ENCODE results near the gene NAPSA.

The NAPSA gene

GRCh38 chr19:50323782-50324133, 41.7 kb downstream of the NAPSA start:
- TF ChIP-seq CEBPB (IDR thresholded peaks at IDR 0.05) (no peak), ZBTB7A (IDR thresholded peaks at IDR 0.05; ENCODE audit: low read depth) (no peak), EP300 (IDR thresholded peaks at IDR 0.05; ENCODE audit: borderline replicate concordance) (no peak), NFIC (IDR thresholded peaks at IDR 0.05) (no peak), EGR1 (IDR thresholded peaks at IDR 0.05) (no peak), FOXM1 (IDR thresholded peaks at IDR 0.05; ENCODE audit: borderline replicate concordance, low read depth) (no peak)
- TF ChIP-seq, protein P1, sequence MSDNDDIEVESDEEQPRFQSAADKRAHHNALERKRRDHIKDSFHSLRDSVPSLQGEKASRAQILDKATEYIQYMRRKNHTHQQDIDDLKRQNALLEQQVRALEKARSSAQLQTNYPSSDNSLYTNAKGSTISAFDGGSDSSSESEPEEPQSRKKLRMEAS (IDR thresholded peaks at IDR 0.05): no peak
- TF ChIP-seq, protein P2, sequence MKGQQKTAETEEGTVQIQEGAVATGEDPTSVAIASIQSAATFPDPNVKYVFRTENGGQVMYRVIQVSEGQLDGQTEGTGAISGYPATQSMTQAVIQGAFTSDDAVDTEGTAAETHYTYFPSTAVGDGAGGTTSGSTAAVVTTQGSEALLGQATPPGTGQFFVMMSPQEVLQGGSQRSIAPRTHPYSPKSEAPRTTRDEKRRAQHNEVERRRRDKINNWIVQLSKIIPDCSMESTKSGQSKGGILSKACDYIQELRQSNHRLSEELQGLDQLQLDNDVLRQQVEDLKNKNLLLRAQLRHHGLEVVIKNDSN (IDR thresholded peaks at IDR 0.05): no peak

DNA sequence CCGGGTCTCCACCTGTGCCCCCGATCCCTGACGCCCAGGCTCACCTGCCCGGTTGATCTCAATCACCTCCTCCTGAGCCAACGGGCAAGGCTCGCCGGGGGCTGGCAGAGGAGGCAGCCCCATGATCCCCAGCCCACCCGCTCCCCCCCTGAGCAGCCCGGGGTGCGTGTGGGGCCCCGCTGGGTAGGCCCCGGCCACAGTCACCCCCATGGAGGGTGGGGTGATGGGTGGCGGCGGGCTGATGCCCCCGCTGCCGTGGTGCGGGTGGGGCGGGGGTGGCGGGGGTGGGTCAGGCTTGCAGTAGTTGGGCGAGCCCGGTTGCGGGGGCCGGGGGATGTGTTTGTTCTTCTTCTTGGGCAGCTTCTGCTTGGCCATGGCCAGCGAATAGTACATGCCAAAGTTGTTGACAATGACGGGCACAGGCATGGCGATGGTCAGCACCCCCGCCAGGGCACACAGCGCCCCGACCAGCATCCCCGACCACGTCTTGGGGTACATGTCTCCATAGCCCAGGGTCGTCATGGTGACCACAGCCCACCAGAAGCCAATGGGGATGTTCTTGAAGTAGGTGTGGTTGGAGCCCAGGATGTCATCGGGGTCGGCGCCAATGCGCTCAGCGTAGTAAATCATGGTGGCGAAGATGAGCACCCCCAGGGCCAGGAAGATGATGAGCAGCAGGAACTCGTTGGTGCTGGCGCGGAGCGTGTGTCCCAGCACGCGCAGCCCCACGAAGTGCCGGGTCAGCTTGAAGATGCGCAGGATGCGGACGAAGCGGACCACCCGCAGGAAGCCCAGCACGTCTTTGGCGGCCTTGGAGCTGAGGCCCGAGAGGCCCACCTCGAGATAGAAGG, 42.3 kb downstream of the NAPSA start:
- no peak for TF ChIP-seq RAD21 (IDR thresholded peaks at IDR 0.05; ENCODE audit: low read depth)
- no peak for TF ChIP-seq ZBTB7A (IDR thresholded peaks at IDR 0.05; ENCODE audit: low read depth)
- no peak for TF ChIP-seq TAF1 (IDR thresholded peaks at IDR 0.05; ENCODE audit: low read depth)
- TF ChIP-seq NFIC (IDR thresholded peaks at IDR 0.05): no peak
- no peak for TF ChIP-seq FOXM1 (IDR thresholded peaks at IDR 0.05; ENCODE audit: borderline replicate concordance, low read depth)
- no peak for TF ChIP-seq CREB1 (IDR thresholded peaks at IDR 0.05; ENCODE audit: low read depth)
- TF ChIP-seq YY1 (IDR thresholded peaks at IDR 0.05; ENCODE audit: low read depth): no peak
- TF ChIP-seq, protein P1 (IDR thresholded peaks at IDR 0.05): no peak
- TF ChIP-seq TEAD4 (IDR thresholded peaks at IDR 0.05): no peak
- TF ChIP-seq EP300 (IDR thresholded peaks at IDR 0.05; ENCODE audit: borderline replicate concordance): no peak
- TF ChIP-seq TCF12 (IDR thresholded peaks at IDR 0.05; ENCODE audit: low read depth): no peak
- TF ChIP-seq EGR1 (IDR thresholded peaks at IDR 0.05): no peak
- TF ChIP-seq REST (IDR thresholded peaks at IDR 0.05; ENCODE audit: low read depth): no peak
- TF ChIP-seq CEBPB (IDR thresholded peaks at IDR 0.05): no peak
- TF ChIP-seq, protein P2 (IDR thresholded peaks at IDR 0.05): no peak

DNA sequence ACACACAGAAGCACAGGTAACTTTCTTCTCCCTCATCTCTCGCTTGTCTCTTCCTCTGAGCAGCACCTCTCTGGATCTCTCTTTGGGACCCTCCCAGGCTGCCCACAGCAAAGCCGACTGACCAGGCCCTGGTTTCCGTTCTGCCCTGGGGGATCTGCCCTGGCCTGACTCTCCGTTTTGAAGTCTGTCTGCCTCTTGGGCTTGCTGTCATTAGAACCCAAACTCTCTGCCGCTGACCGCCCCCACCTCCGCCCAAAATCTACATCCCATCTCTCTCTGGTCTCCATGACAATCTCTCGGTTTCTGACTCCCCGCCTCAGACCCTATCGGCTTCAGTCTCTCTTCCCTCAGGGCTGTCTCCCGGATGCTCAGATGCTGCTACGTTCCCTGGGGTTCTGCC, 43.2 kb downstream of the NAPSA start:
- TF ChIP-seq, protein P1 (IDR thresholded peaks at IDR 0.05): no peak
- TF ChIP-seq EP300 (IDR thresholded peaks at IDR 0.05; ENCODE audit: borderline replicate concordance) (no peak), YY1 (IDR thresholded peaks at IDR 0.05; ENCODE audit: low read depth) (no peak), ZBTB7A (IDR thresholded peaks at IDR 0.05; ENCODE audit: low read depth) (no peak), RAD21 (IDR thresholded peaks at IDR 0.05; ENCODE audit: low read depth) (no peak), TCF12 (IDR thresholded peaks at IDR 0.05; ENCODE audit: low read depth) (no peak), REST (IDR thresholded peaks at IDR 0.05; ENCODE audit: low read depth) (no peak), CEBPB (IDR thresholded peaks at IDR 0.05) (no peak), FOXM1 (IDR thresholded peaks at IDR 0.05; ENCODE audit: borderline replicate concordance, low read depth) (no peak), NFIC (IDR thresholded peaks at IDR 0.05) (no peak)

- TF ChIP-seq ZBTB7A (IDR thresholded peaks at IDR 0.05; ENCODE audit: low read depth) (no peak), TEAD4 (IDR thresholded peaks at IDR 0.05) (no peak), FOXM1 (IDR thresholded peaks at IDR 0.05; ENCODE audit: borderline replicate concordance, low read depth) (no peak), CREB1 (IDR thresholded peaks at IDR 0.05; ENCODE audit: low read depth) (no peak), RAD21 (IDR thresholded peaks at IDR 0.05; ENCODE audit: low read depth) (no peak)
- TF ChIP-seq, protein P1 (IDR thresholded peaks at IDR 0.05): no peak
Measured at GRCh38 chr19:50321831-50322230, 43.6 kb downstream of the NAPSA start.

DNA sequence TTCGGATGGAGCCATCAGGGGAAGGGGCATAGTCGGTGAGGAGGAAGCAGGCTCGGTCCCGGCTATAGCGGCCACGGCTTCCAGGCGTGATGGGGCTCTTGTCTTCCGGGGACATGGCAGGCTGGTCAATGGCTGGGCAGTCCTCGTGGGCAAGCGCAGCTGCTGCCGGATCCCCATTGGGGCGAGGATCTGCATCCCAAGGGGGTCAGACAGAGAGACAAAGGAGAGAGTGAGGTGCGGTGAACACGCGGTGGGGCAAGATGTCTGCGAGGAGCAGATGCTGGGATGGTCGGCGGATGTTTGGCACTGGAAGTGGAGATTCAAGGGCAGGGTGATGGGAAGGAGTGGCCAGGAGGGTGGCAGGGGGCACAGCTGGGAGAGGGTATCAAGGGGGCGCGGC, 44.8 kb downstream of the NAPSA start:
- no peak for TF ChIP-seq CEBPB (IDR thresholded peaks at IDR 0.05)
- no peak for TF ChIP-seq CREB1 (IDR thresholded peaks at IDR 0.05; ENCODE audit: low read depth)
- no peak for TF ChIP-seq NFIC (IDR thresholded peaks at IDR 0.05)
- TF ChIP-seq, protein P1 (IDR thresholded peaks at IDR 0.05): no peak
- no peak for TF ChIP-seq ZBTB7A (IDR thresholded peaks at IDR 0.05; ENCODE audit: low read depth)
- TF ChIP-seq REST (IDR thresholded peaks at IDR 0.05; ENCODE audit: low read depth): no peak
- no peak for TF ChIP-seq EGR1 (IDR thresholded peaks at IDR 0.05)
- no peak for TF ChIP-seq RAD21 (IDR thresholded peaks at IDR 0.05; ENCODE audit: low read depth)
- no peak for TF ChIP-seq TCF12 (IDR thresholded peaks at IDR 0.05; ENCODE audit: low read depth)
- TF ChIP-seq, protein P2 (IDR thresholded peaks at IDR 0.05): no peak

All from Ishikawa (cell line).